ENCODE results near the gene TMPRSS13. TPM values are rescaled to one million over a fixed set of nuclear protein-coding genes. Genes with fewer than 3 reads are reported as not detected.

TMPRSS13 gene
- total and polyA plus RNA-seq, 9 of the 15 experiments (the other 6 are each of a cell fraction or from before 2014, with no cell fraction given), result 0.11 to 0.29 (median 0.15) TPM

DNA sequence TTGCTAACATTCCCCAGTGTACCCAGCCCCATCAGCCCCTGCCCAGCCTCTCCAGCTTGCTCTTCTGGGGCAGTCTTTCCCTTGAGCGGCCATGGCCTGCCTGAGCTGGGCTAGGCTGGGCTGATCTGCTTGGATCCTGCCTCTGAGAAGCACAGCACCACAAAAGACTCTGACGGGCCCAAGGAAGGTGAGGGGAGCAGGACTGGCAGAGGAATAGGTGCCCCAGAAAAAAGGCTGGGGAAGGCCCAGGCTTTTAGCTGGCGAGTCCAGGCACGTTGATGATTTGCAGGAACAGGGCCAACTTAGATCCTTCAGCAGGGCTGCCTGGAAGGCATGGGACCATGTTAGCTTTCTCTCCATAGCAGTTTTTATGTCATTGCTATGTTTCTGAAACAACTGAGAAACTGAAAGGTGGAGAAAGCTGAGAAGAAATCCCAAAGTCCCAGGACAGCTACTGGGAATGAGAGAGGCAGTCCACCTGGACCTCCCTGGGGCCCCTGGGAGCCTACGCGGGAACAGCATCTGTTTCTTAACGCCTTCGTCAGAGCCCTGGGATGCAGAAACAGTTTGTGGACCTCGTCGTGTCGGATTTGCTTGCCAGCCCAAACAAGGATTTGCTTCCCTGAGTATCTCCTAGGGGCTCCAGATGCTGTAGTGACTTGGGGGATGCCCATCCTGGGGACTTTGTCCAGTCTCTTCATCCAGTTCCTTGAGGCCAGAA is 28.3 kb downstream of the TMPRSS13 start (continued):
- TF ChIP-seq ZNF23 (CRISPR knock-in tag; IDR thresholded peaks at IDR 0.05), result no peak
- no peak for TF ChIP-seq CSDE1 (IDR thresholded peaks at IDR 0.05)
- no peak for TF ChIP-seq ZC3H8 (IDR thresholded peaks at IDR 0.05)
- TF ChIP-seq SOX6 (IDR thresholded peaks at IDR 0.05), result no peak

DNA sequence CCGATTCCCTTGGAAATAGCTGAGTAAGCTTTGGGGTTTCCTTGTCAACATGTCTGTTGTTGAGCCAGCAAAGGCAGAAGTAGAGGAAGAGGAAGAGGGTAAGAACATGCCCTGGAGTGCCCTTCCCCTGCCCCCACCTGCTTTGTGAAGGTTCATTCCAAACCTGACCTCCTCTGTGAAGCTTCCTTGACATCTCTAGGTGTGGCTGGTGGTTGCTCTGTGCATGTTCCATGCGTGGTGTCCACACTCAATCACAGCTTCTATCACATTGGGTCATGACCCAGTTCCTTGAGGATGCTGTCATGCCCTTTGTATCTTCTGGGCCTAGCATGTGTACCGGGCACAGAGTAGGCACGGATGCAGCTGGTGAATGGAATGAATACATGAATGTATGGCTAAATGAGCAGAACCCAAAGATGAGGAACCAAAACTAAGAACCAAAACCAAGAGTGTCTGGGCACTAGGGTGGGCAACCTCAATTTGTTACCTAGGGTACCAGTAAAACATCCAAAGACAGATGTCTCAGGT is 29.0 kb downstream of the TMPRSS13 start:
- in situ Hi-C loops (cut with MboI) (no loop called here), intact Hi-C loops (cut with micrococcal nuclease) (no loop called here)
- BruUV-seq (replicated peaks), result no TSS peak
- Histone ChIP-seq H3K4me3 (no peak overlapping the region), H3K9me3 (replicated peaks; ENCODE audit: control insufficient read depth, insufficient read depth, low read depth, low read length) (no peaks in the 10 kb centered on the region), H3K9ac (ENCODE audit: insufficient read depth in 1 of 2, low read depth in 2 of 2, low read length in 2 of 2) (no peak overlapping the region), H3K4me2 (ENCODE audit: insufficient read depth, low read length) (no peak overlapping the region), H4K20me1 (replicated peaks; ENCODE audit: control insufficient read depth, insufficient read depth, low read length) (no peaks in the 10 kb centered on the region; the same call in 1 of the 2 replicates), H3K27me3 (ENCODE audit: control insufficient read depth in 2 of 2, insufficient read depth in 2 of 2, low read length in 2 of 2) (peaks cover 19 to 56% of the 10 kb centered on the region in 2 experiments), H2AFZ (ENCODE audit: low read depth, low read length) (no peak overlapping the region), H3K27ac (ENCODE audit: extremely low read depth, low read depth, low read length) (no peak overlapping the region), H3K4me1 (replicated peaks in 1 of 2; ENCODE audit: control insufficient read depth in 2 of 2, insufficient read depth in 2 of 2, low read length in 2 of 2) (no peaks in the 10 kb centered on the region; a peak in 1 of 5 replicates), H3K9me1 (ENCODE audit: control insufficient read depth, insufficient read depth, low read length) (no peaks in the 10 kb centered on the region), H3K36me3 (ENCODE audit: control insufficient read depth, insufficient read depth, low read length) (no peaks in the 10 kb centered on the region), H3K79me2 (ENCODE audit: control insufficient read depth, insufficient read depth, low read length) (no peaks in the 10 kb centered on the region)
- CTCF ChIA-PET (ENCODE audit: low intra/inter-chr PET ratio), result no interaction called here
- DNase-seq (ENCODE audit: extremely low read depth in 1 of 4, low spot score in 3 of 4) (no peak), FAIRE-seq (no peak), ATAC-seq (no peak)
- peak; percentile 18; the same call in 1 of the 2 replicates for TF ChIP-seq ZNF316 (IDR thresholded peaks at IDR 0.05)
- no peak for TF ChIP-seq FOXK2 (conservative IDR thresholded peaks at IDR 0.05 in 1 of 2, IDR thresholded peaks at IDR 0.05 in 1 of 2; ENCODE audit: low read depth in 2 of 2)
- POLR2A ChIA-PET, result no interaction called here
- WGBS (ENCODE audit: insufficient coverage, low coverage, missing lambda C conversion rate), result 4% methylated on average over 4 of the region's 4 CpGs

All from K562 (cell line).